GM21381 (cell line): Measurements from ENCODE around the gene PKNOX2.
A peak's percentile ranks its signal among the peaks of the same experiment; 100 is the strongest.

ENCODE experiments used
- ATAC-seq: cut with Tn5 transposase; IDR thresholded peaks from one replicate; pipeline ENCODE4 v1.9.1; 2021; ENCODE audit warnings: mild to moderate bottlenecking, moderate library complexity; ENCODE audit not compliant: unreplicated experiment

PKNOX2 gene

DNA sequence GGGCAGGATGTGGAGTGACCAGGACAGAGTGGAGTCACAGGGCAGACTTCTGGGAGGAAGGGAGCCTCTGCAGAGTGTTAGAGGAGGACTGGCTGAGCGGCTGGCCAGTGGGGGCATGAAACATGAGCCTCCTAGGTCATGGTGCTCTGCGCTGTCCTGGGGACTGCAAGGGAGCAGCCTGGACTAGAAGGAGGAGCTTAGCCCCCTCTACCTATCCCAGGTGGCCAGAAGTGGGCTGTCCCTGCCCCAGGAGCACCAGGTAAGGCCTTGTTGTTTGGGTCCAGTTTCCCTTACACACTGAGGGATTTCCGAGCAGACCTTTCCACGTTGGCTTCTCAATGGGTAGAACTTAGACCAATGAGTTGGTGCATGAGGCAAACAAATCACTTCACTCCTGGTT, 7.4 kb downstream of the PKNOX2 start:
- no peak for ATAC-seq

DNA sequence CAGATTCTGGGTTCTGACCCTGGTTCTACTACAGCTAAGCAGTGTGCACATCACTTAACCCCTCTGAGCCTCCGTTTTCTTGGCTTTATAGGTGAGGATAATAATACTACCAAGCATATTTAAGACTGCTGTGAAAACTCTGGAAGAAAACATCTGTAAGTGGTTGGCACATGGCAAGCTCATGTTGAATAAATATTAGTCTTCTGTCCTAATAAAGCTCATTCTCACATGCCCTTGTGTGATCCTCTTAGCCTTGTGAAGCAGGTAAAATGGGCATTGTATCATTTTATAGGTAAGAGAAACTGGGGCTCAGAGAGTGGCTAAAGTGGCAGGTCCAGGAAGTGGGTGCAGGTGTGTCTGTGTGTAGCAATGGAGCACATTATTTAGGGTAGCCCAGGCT, 8.5 kb downstream of the PKNOX2 start:
- no peak for ATAC-seq

DNA sequence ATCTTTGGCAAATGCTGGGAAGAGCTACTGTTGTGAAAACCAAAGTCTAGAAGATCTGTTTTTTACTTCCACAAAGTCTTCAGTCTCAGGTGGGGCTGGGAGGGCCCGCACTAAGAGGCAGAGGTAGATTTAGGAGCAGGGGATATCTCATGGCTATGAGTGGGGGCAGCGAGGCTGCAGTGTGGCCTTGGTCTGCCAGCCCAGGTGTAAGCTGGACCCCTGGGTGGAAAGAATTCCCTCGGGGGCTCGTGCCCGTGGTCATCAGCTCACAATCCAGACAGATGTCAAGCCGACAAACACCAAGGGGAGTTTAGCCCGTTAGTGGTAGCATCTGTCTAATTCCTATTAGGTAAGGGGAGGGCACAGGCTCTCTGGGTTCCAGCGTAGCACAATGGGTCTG, 9.0 kb downstream of the PKNOX2 start:
- no peak for ATAC-seq

DNA sequence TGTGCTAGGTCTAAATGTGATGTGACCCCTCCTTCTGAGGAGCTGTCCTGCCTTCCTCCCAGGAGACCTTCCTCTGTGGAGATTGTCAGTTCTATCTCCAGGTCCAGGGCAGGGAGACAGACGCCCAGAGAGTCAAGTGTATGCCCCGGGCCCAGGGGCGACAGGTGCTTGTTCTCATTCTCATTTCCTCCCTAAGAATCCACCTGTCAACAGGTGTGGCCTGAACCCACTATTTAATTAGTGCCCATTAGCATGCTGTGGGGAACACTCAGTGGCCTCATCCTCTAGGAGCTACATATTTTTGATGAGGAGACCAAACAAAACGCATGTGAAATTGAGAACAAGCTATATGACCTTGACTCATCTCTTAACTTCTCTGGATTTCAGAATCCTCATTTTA, 9.5 kb downstream of the PKNOX2 start:
- no peak for ATAC-seq

DNA sequence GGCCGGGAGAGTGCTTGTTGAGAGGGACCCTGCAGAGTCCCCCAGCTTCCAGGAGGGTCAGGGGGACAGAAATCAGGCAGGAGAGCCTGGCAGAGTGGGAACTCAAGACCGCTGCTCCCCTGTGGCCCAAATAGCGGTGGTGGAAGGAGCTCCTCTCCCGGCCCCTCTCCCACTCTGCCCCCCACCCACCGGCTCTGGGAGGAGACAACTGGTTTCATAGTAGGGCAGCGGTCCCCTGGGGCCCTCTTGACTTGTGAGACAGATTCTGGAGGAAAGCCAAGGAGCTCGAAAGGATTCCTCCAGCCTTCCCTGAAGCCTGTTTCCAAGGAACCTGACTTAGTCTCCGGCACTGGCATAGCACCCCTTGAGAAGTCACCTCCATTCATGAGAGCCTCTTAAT, 10.1 kb downstream of the PKNOX2 start:
- no peak for ATAC-seq

GRCh38 chr11:125175166-125175565, 10.6 kb downstream of the PKNOX2 start:
- no peak for ATAC-seq

- ATAC-seq, result no peak
Observed at GRCh38 chr11:125175896-125176575, 11.5 kb downstream of the PKNOX2 start.

DNA sequence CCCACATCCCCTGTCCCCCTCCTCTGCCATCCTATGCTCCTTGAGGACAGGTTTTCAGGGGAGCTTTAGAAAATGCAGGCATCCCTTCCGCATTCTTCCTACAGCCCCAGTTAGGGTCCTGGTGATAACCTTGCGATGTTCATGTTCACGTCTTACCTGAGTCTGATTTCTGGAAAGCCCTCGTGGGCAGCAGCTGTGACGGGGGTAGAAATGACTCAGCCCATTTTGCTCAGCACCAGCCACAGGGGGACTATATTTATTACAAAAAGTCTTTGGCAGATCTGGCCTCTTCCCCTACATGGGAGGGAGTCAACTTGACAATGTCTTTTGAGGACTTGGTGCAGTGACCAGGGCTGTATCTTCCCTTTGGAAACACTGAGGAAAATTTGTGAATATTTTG, 12.3 kb downstream of the PKNOX2 start:
- peak; percentile 37 for ATAC-seq

GRCh38 chr11:125177543-125177942, 13.0 kb downstream of the PKNOX2 start:
- no peak for ATAC-seq

DNA sequence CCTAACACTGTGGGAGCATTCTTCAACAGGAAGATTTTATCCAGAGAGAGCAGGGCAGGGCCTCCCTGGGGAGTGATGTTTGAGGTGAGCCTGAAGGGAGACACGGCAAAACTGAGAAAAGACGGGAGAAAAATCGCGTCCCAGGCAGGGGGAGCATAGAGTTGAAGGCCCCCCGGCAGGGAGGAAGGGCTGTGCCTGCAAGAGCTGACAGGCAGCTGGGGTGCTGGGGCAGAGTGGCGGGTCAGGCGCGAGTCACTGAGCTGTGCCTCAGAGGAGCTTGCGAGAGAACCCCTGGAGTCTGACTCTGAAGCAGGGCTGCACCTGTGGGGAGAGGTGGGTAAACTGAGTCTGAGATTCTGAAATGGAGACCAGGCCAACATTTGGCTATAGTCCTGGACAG, 14.8 kb downstream of the PKNOX2 start:
- no peak for ATAC-seq

- ATAC-seq, result no peak
Observed at GRCh38 chr11:125179895-125180294, 15.3 kb downstream of the PKNOX2 start.

- no peak for ATAC-seq
Observed at GRCh38 chr11:125180413-125181305, 16.1 kb downstream of the PKNOX2 start.

- no peak for ATAC-seq
Observed at GRCh38 chr11:125182573-125182972, 18.0 kb downstream of the PKNOX2 start.

- ATAC-seq, result no peak
Observed at GRCh38 chr11:125183641-125184040, 19.1 kb downstream of the PKNOX2 start.

- no peak for ATAC-seq
Observed at GRCh38 chr11:125188021-125188420, 23.5 kb downstream of the PKNOX2 start.

- ATAC-seq, result no peak
Observed at GRCh38 chr11:125190566-125190965, 26.0 kb downstream of the PKNOX2 start.

DNA sequence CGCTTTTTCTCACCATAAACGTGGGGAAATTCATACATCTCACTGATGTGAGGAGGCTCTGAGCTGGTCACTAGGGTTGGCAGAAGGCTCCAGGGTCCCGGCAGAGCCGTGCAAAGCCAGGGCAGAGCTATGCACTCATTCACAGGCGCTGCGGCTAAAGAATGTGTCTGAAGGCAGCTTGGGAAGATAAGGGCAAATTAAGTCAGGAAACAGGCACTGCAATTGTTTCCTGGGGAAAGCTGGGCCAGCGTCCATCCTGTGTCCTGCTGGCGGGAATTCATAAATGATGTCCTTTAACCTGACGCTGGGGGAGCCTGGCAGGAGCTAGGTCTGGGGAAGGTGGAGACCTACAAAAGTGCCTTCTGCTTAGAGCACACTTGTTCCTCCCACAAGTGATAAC, 27.6 kb downstream of the PKNOX2 start:
- no peak for ATAC-seq

DNA sequence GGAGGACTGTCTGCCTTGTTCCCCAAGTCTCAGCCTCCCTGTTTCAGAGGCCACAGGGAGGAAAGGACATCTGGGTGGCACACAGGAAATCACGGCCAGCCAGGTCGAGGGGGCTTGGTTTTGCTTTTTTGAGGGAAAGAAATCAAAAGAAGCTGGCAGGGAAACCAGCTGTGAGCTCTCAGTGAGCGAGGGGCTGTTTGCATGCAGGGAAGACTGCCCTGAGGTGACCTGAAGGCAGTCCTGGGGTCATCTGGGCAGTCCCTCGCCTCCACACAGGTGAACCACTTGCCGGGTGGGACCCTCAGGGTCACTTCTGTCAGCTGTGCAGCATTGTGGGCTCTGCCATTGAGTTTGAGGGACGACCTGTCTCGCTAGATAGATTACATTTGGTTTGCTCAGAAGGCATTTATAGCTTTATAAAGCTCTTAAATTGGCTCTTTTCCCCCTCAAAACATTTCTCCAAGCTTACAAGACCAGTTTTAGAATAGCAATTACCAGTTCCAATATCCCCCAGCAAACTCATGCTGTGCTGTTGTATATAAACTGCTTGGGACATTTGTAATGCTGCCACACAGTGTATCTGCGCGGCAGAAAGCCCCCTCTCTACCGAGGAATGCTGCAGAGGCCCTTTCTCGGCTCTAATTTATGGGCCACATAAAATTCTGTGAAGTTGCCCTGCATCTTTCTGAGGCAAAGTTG, 28.3 kb downstream of the PKNOX2 start:
- ATAC-seq, result no peak

DNA sequence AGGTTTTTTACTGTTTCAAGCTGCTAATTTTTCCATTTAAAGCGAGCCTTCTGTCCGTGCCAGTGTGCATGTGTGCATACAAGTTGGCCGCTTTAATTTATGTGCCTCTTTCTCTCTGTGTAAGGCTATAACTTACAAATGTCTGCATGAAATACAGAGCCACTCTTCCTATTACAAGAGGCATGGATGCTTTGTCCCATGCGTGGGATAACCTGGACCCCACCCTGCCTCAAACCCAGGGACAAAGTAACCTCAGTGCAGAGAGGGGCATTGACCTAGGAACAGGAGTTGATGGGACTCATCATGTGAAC, 28.8 kb downstream of the PKNOX2 start:
- no peak for ATAC-seq

GRCh38 chr11:125193841-125194240, 29.3 kb downstream of the PKNOX2 start:
- no peak for ATAC-seq

- no peak for ATAC-seq
Observed at GRCh38 chr11:125199915-125200314, 35.4 kb downstream of the PKNOX2 start.

GRCh38 chr11:125200441-125200840, 35.9 kb downstream of the PKNOX2 start:
- no peak for ATAC-seq
